ENCODE measurements around the gene KRTAP19-5. TPM values are rescaled to one million over a fixed set of nuclear protein-coding genes. Genes with fewer than 3 reads are reported as not detected.
"Not testable (repeated sequence)": the region's sequence is repeated elsewhere in the genome, so short reads cannot be mapped to it uniquely, and the experiment has no call there.

Gene KRTAP19-5
- 13.0 TPM for total RNA-seq (ENCODE audit: insufficient read depth, low replicate concordance)

DNA sequence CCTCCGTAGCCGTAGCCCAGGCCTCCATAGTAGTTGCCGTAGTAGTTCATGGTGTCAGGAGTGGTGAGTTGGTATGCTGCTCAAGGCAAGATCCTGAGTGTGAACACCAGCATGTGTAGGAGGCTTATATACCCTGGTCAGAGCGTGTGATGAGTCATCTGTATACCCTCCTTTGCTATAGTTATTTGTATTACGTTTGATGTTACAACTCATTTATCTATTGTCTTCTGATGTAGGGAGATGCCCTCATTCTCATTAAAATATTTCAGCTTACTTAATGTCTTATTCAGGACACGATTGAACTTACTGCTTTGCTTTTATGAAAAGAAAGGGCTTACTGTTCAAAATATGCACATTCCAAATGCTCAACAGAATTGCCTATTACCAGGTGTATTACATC, at the start of gene KRTAP19-5:
Gene KRTAP19-5, minus strand, starts transcription at position 101 of the 400 bp plus-strand sequence. Its CDS starts 51 bp downstream, at position 50.
- no peak for DNase-seq (ENCODE audit: low spot score)

DNA sequence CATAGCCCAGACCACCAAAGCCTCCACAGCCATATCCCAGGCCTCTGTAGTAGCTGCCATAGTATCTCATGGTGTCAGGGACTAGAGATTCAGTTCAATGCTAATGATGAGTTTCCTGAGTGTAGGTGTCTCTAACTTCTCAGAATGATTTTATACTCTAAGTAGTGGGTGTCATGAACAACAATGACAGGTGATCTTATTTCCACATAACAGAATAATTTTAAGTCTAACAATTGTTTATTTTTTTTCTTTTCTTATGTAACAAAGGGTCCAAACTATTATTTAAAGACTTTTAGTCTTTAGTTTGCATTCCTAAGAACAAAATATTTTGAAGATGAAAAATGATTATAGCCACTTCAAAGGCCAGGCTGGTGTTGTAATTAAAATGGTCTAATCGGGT, 39.8 kb upstream of the KRTAP19-5 start, which contains the start of gene KRTAP19-6:
Gene KRTAP19-6, minus strand, starts transcription at position 101 of the 400 bp plus-strand sequence. Its CDS starts 31 bp downstream, at position 70.
- DNase-seq (ENCODE audit: low spot score) = no peak

DNA sequence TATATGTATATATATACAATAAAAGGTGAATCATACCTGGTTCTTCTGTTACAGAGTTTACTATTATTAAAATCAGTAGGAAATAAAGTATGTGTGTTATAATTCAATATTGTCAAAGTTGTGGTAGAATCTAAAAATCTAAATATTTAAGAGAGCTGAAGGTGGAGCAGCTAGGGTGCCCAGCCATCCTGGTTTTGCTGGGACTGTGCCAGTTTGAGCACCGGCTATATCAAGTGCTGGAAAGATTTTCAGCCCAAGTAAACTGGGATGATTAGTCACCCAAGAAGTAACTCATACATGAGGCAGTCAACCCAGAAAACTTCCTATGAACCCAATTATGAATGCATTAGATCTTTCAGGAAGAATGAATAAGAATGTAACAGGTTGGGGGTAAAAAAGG, 16.9 kb upstream of the KRTAP19-5 start:
- no peak for DNase-seq (ENCODE audit: low spot score)

DNA sequence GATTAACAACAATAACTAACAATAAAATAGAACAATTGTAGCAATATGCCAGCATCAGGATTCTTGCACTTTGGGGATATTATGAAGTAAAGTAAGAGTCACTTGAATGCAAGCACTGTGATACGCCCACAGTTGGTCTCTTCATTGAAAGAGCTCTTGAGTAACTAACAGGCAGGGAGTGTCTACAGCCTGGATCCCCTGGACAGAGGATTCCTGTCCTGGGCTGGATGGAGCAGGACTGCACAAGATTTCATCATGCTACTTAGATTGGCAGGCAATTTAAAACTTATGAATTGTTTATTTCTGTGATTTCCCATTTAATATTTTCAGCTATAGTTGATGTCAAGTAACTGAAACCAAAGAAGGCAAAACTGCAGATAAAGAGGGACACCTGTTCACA, 13.7 kb upstream of the KRTAP19-5 start:
- DNase-seq (ENCODE audit: low spot score) = no peak

DNA sequence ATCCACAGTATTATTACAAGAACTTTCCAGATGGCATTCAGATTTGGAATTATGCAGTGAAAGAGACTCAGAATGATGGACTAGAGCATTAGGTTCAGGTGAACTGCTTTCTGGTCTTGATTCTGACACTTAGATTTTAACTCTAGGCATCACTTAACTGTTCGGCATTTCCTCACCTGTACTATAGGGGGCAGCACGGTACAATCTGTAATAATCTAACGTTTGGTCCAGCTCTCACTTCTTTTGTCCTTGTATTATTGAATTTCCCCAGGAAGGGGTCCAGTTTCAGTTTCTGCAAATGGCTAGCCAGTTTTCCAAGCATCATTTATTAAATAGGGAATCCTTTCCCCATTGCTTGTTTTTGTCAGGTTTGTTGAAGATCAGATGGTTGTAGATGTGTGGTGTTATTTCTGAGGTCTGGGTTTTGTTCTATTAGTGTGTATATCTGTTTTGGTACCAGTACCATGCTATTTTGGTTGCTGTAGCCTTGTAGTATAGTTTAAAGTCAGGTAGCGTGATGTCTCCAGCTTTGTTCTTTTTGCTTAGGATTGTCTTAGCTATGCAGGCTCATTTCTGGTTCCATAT, 3.8 kb upstream of the KRTAP19-5 start:
- not testable (repeated sequence) for DNase-seq (ENCODE audit: low spot score)

DNA sequence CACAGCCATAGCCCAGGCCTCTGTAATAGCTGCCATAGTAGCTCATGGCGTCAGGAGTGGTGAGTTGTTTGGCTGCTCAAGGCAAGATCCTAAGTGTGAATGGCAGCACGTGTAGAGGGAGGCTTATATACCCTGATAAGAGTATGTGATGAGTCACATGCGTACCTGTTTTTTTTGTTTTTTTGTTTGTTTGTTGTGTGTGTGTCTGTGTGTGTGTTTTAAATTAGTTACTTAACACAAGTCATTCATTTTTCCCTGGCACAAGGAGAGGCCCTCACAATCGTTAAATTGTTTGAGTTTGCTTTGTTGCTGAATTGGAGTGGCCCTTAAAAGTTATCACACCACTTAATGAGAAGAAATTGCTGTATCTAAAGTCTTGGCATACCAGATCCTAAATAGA, 4.9 kb downstream of the KRTAP19-5 start, which contains the start of gene KRTAP19-4:
Gene KRTAP19-4, minus strand, starts transcription at position 101 of the 400 bp plus-strand sequence. Its CDS starts 55 bp downstream, at position 46.
- DNase-seq (ENCODE audit: low spot score) = no peak

DNA sequence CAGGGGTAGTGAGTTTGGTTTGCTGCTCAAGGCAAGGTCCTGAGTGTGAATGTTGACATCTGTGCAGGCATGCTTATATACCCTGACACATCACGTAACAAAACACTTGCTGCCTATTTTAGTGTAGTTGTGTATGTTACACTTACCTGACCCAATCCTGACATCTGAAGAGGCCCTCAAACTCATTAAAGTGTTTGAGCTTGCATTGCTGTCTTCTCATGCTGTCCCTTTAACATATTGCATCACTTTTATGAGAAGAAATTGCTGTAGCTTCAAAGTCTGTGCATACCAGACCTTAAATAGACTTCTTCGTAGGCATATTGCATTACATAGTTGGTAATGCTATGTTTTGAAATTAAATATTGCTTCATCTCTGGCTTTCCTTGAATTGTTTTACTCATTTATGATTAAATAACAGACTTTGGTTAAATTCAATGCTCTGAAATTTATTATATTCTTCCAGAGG, 9.9 kb downstream of the KRTAP19-5 start, which contains the start of gene KRTAP19-3:
Gene KRTAP19-3, minus strand, starts transcription at position 51 of the 466 bp plus-strand sequence. CDS start 56 bp downstream, outside the sequence.
- DNase-seq (ENCODE audit: low spot score) = peak; percentile 12

DNA sequence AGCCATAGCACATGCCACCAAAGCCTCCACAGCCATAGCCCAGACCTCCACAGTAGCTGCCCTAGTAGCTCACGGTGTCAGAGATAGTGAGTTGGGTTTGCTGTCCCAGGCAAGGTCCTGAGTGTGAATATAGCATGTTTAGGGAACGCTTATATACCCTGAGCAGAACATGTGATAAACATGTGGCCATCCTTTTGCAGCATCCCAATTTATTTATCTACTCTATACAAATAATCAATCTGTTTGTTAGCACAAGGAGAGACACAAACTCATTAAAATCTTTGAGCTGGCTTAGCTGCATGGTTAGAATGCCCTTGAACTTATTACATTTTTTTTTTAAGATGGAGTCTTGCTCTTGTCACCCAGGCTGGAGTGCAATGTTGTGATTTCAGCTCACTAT, 14.6 kb downstream of the KRTAP19-5 start, which contains the start of gene KRTAP19-2:
Gene KRTAP19-2, minus strand, starts transcription at position 101 of the 400 bp plus-strand sequence. Its CDS starts 88 bp downstream, at position 13.
- DNase-seq (ENCODE audit: low spot score) = no peak

DNA sequence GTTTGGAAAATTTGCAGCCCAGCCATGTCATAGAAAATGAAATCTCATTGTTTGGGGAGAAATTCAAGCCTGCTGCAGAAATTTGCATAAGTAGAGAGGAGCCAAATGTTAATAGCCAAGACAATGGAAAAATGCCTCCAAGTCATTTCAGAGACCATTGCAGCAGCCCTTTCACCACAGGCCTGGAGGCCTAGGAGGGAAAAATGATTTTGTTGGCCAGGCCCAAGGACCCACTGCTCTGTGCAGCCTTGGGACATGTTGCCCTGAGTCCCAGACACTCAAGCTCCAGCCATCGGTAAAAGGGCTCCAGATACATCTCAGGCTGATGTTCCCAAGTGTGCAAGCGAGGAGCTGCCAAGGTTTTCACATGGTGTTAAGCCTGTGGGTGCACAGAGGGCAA, 15.8 kb downstream of the KRTAP19-5 start:
- no peak for DNase-seq (ENCODE audit: low spot score)

DNA sequence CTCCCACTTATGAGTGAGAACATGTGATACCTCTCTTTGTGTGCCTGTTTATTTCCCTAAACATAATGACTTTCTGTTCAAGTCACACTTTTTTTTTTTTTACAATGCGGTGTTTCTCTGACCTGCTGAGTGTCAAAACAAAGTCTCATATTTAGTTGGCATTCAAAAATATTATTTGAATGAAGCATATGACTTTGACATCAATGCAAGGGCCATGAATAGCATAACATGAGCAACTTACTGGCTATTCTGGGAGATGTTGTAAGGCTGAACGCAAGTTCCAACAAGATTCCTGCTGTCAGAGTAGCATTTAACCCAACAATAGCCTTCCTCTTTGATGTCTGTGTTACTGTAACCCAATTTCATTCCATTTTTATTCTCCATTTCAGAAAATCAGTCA, 19.8 kb downstream of the KRTAP19-5 start:
- DNase-seq (ENCODE audit: low spot score) = peak; percentile 29

DNA sequence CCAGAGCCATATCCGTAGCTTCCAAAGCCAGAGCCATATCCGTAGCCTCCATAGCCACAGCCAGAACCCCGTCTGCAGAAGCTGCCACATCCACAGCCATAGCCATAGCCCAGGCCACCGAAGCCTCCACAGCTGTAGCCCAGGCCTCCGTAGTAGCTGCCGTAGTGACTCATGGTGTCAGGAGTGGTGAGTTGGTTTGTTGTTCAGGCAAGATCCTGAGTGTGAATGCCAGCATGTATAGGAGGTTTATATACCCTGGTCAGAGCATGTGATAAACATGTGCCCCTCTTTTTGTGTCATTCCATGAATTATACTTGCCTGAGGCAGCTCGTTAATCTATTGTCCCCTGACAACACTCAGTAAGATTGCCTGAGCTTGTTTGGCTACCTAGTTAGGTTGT, 21.8 kb downstream of the KRTAP19-5 start, which contains the start of gene KRTAP19-1:
Gene KRTAP19-1, minus strand, starts transcription at position 223 of the 400 bp plus-strand sequence. Its CDS starts 50 bp downstream, at position 173.
- no peak for DNase-seq (ENCODE audit: low spot score)

DNA sequence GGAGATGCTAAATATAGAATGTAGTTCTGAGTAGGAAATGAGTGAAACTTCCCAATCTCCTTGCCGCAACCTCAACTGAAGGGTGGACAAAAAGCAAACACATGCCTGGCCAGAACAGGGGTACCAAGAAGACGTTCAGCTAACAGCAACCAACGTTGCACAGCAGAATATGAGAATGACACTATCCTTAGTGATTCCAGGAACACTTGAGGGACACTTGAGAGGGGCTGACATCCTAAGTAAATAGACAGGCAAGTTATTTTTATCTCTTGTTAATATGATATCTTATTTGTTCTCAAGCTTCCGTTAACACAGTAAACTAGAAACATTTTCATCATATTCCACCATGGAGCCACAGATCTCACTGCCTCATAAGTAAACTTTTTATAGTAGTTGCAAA, 22.7 kb downstream of the KRTAP19-5 start:
- DNase-seq (ENCODE audit: low spot score) = no peak

DNA sequence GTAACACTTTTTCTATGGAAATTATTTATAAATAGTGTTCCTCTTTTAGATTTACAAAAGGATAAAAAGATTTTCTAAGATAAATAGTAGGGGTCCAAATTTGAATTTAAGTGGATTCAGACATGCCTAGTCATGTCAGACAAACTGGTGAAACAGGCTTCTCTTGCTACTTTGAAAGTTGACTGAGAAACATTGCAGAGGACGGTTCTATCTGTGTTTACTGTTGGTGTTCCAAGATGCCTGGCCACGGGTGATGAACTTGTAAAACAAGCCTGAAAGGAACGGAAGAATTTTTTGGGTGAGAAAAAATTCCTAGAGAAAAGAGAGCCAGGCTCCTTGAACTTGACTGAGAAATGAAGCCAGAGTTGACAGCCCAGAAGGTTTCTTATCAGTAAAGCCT, 23.9 kb downstream of the KRTAP19-5 start:
- peak; percentile 53 for DNase-seq (ENCODE audit: low spot score)

DNA sequence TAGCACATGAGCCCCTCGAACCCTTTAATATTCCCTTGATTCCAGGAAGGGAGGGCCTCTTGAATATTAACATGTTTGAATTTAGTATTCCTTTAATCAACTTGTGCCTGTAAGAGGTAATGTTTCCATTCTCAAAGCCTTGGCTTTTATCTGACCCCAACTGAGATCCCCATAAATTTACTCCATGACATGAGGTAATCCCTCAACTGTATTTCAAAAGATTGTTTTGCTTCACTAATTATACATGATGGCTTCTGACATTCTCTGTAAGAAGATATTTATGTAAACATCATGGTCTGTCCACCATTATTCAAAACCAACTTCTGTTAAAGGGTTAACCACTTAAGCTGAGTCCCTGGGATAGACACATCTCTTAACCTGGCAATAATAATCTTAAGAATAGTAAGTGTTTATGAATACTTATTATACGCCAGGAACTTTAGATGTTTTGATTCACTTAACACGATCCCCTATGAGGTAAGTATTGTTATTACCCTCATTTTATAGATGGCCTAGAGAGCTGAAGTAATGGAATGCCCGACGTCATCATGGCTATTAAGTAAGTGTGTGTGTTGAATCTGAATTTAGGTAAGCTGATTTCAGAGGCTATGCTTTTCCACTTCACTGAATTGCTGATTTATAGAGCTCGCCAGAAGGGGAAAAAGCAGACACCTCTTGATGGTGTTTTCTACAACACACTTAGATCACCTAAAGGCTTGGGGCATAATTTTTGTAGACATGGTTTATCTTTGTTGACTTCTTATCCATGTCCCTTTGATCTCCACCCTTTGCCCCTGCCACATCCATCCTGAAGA, 32.8 kb downstream of the KRTAP19-5 start:
- no peak for DNase-seq (ENCODE audit: low spot score)

DNA sequence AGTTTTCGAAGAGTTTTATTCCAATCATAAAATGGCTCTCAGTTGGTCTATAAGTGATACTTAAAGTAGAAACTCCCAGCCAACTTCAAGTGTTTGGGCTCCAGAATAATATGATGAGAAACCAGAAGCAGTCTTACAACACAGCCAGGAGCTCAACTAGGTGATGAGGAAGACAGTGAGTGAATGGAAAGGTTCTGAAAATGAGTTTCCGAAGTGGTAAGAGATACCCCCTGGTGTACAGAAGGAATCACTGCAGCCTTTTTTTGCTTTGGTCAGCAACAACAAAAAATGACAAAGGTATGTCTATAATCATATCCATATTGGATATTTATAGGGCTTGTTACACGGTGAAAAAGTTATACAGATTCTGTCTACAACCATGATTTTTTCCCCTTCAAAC, 38.2 kb downstream of the KRTAP19-5 start:
- DNase-seq (ENCODE audit: low spot score) = no peak

Other genes with a start within 250 kb of the KRTAP19-5 start
- 9.9 TPM for gene KRTAP24-1, start 219.2 kb downstream of the KRTAP19-5 start, total RNA-seq (ENCODE audit: insufficient read depth, low replicate concordance)
- not detected for gene KRTAP25-1, start 212.6 kb downstream of the KRTAP19-5 start, total RNA-seq (ENCODE audit: insufficient read depth, low replicate concordance)
- not detected for gene KRTAP26-1, start 181.8 kb downstream of the KRTAP19-5 start, total RNA-seq (ENCODE audit: insufficient read depth, low replicate concordance)
- not detected for gene KRTAP27-1, start 164.4 kb downstream of the KRTAP19-5 start, total RNA-seq (ENCODE audit: insufficient read depth, low replicate concordance)
- not detected for gene KRTAP23-1, start 153.5 kb downstream of the KRTAP19-5 start, total RNA-seq (ENCODE audit: insufficient read depth, low replicate concordance)
- gene KRTAP13-2, start 129.9 kb downstream of the KRTAP19-5 start, total RNA-seq (ENCODE audit: insufficient read depth, low replicate concordance) = 1.2 TPM
- gene KRTAP13-1, start 106.1 kb downstream of the KRTAP19-5 start, total RNA-seq (ENCODE audit: insufficient read depth, low replicate concordance) = not detected
- gene KRTAP13-3, start 76.2 kb downstream of the KRTAP19-5 start, total RNA-seq (ENCODE audit: insufficient read depth, low replicate concordance) = not detected
- 3.4 TPM for gene KRTAP13-4, start 71.9 kb downstream of the KRTAP19-5 start, total RNA-seq (ENCODE audit: insufficient read depth, low replicate concordance)
- 5.5 TPM for gene KRTAP15-1, start 61.9 kb downstream of the KRTAP19-5 start, total RNA-seq (ENCODE audit: insufficient read depth, low replicate concordance)
- not detected for gene KRTAP19-1, start 21.8 kb downstream of the KRTAP19-5 start, total RNA-seq (ENCODE audit: insufficient read depth, low replicate concordance)
- 8.2 TPM for gene KRTAP19-2, start 14.7 kb downstream of the KRTAP19-5 start, total RNA-seq (ENCODE audit: insufficient read depth, low replicate concordance)
- gene KRTAP19-3, start 10.1 kb downstream of the KRTAP19-5 start, total RNA-seq (ENCODE audit: insufficient read depth, low replicate concordance) = not detected
- not detected for gene KRTAP19-4, start 5.0 kb downstream of the KRTAP19-5 start, total RNA-seq (ENCODE audit: insufficient read depth, low replicate concordance)
- gene KRTAP19-6, start 39.7 kb upstream of the KRTAP19-5 start, total RNA-seq (ENCODE audit: insufficient read depth, low replicate concordance) = not detected
- not detected for gene KRTAP19-7, start 59.2 kb upstream of the KRTAP19-5 start, total RNA-seq (ENCODE audit: insufficient read depth, low replicate concordance)
- gene KRTAP22-2, start 88.3 kb upstream of the KRTAP19-5 start, total RNA-seq (ENCODE audit: insufficient read depth, low replicate concordance) = not detected
- gene KRTAP6-3, start 90.3 kb upstream of the KRTAP19-5 start, total RNA-seq (ENCODE audit: insufficient read depth, low replicate concordance) = not detected
- not detected for gene KRTAP6-2, start 96.8 kb upstream of the KRTAP19-5 start, total RNA-seq (ENCODE audit: insufficient read depth, low replicate concordance)
- not detected for gene KRTAP22-1, start 98.9 kb upstream of the KRTAP19-5 start, total RNA-seq (ENCODE audit: insufficient read depth, low replicate concordance)
- gene KRTAP6-1, start 111.8 kb upstream of the KRTAP19-5 start, total RNA-seq (ENCODE audit: insufficient read depth, low replicate concordance) = not detected
- 28.4 TPM for gene KRTAP20-1, start 114.3 kb upstream of the KRTAP19-5 start, total RNA-seq (ENCODE audit: insufficient read depth, low replicate concordance)
- gene KRTAP20-4, start 118.5 kb upstream of the KRTAP19-5 start, total RNA-seq (ENCODE audit: insufficient read depth, low replicate concordance) = not detected
- 3.9 TPM for gene KRTAP20-2, start 133.1 kb upstream of the KRTAP19-5 start, total RNA-seq (ENCODE audit: insufficient read depth, low replicate concordance)
- not detected for gene KRTAP20-3, start 140.7 kb upstream of the KRTAP19-5 start, total RNA-seq (ENCODE audit: insufficient read depth, low replicate concordance)
- not detected for gene KRTAP21-3, start 216.6 kb upstream of the KRTAP19-5 start, total RNA-seq (ENCODE audit: insufficient read depth, low replicate concordance)
- not detected for gene KRTAP21-2, start 245.1 kb upstream of the KRTAP19-5 start, total RNA-seq (ENCODE audit: insufficient read depth, low replicate concordance)